Measurements from ENCODE around the gene DNAAF8.

- TF ChIP-seq CTCF (IDR thresholded peaks at IDR 0.05 in 4 of 5, conservative IDR thresholded peaks at IDR 0.05 in 1 of 5), result no peak
- TF ChIP-seq POLR2A (IDR thresholded peaks at IDR 0.05), result peak; percentile 48 to 50
These were observed at the start of gene DNAAF8, which contains the start of gene ANKS3 for GRCh38 chr16:4734063-4734729.

Data from gastrocnemius medialis (tissue), 4 donors.